ENCODE results near the gene XPO4.
"Not testable (repeated sequence)": the region's sequence is repeated elsewhere in the genome, so short reads cannot be mapped to it uniquely, and the experiment has no call there.

XPO4 gene

GRCh38 chr13:20902438-20903163, at the start of gene XPO4:
Gene XPO4, minus strand, starts transcription at chr13:20902746. Its CDS starts 8 bp downstream, at chr13:20902738.
- Histone ChIP-seq H3K36me3 (ENCODE audit: control insufficient read depth, insufficient read depth, low read length) (no peaks in the 10 kb centered on the region), H3K27me3 (replicated peaks; ENCODE audit: control insufficient read depth, insufficient read depth, low read length) (no peaks in the 10 kb centered on the region), H3K4me3 (replicated peaks; ENCODE audit: low read depth, low read length) (peak within 1 kb of the TSS; percentile 99)
- DNase-seq (ENCODE audit: extremely low read depth, insufficient read length), result peak; percentile 90
- no peak for TF ChIP-seq CTCF (IDR thresholded peaks at IDR 0.05; ENCODE audit: insufficient read depth, low read length, poor library complexity, severe bottlenecking)

- H3K36me3 ChIP-seq (ENCODE audit: control insufficient read depth, insufficient read depth, low read length); DNase-seq (ENCODE audit: extremely low read depth, insufficient read length): not testable (repeated sequence)
These were observed 45.5 kb upstream of the XPO4 start for GRCh38 chr13:20948001-20948400.

GRCh38 chr13:20945952-20946383, 43.4 kb upstream of the XPO4 start:
- H3K27me3 ChIP-seq (replicated peaks; ENCODE audit: control insufficient read depth, insufficient read depth, low read length), result no peaks in the 10 kb centered on the region
- peak; percentile 16 for DNase-seq (ENCODE audit: extremely low read depth, insufficient read length)
- no peak for TF ChIP-seq CTCF (IDR thresholded peaks at IDR 0.05; ENCODE audit: insufficient read depth, low read length, poor library complexity, severe bottlenecking)
- H3K4me3 ChIP-seq (replicated peaks; ENCODE audit: low read depth, low read length), result no peak overlapping the region
- no peaks in the 10 kb centered on the region for H3K36me3 ChIP-seq (ENCODE audit: control insufficient read depth, insufficient read depth, low read length)

More at GRCh38 chr13:20948001-20948400, 45.5 kb upstream of the XPO4 start:
- not testable (repeated sequence) for H3K4me3 ChIP-seq (replicated peaks; ENCODE audit: low read depth, low read length); H3K27me3 ChIP-seq (replicated peaks; ENCODE audit: control insufficient read depth, insufficient read depth, low read length)

GRCh38 chr13:20942938-20943559, 40.5 kb upstream of the XPO4 start:
- no peaks in the 10 kb centered on the region for H3K27me3 ChIP-seq (replicated peaks; ENCODE audit: control insufficient read depth, insufficient read depth, low read length)
- no peak overlapping the region for H3K4me3 ChIP-seq (replicated peaks; ENCODE audit: low read depth, low read length)
- no peak for TF ChIP-seq CTCF (IDR thresholded peaks at IDR 0.05; ENCODE audit: insufficient read depth, low read length, poor library complexity, severe bottlenecking)
- no peaks in the 10 kb centered on the region for H3K36me3 ChIP-seq (ENCODE audit: control insufficient read depth, insufficient read depth, low read length)
- DNase-seq (ENCODE audit: extremely low read depth, insufficient read length), result no peak

GRCh38 chr13:20940511-20940910, 38.0 kb upstream of the XPO4 start:
- not testable (repeated sequence) for DNase-seq (ENCODE audit: extremely low read depth, insufficient read length); H3K27me3 ChIP-seq (replicated peaks; ENCODE audit: control insufficient read depth, insufficient read depth, low read length); H3K36me3 ChIP-seq (ENCODE audit: control insufficient read depth, insufficient read depth, low read length); H3K4me3 ChIP-seq (replicated peaks; ENCODE audit: low read depth, low read length)

GRCh38 chr13:20940083-20940482, 37.5 kb upstream of the XPO4 start:
- DNase-seq (ENCODE audit: extremely low read depth, insufficient read length), result no peak
- no peak for TF ChIP-seq CTCF (IDR thresholded peaks at IDR 0.05; ENCODE audit: insufficient read depth, low read length, poor library complexity, severe bottlenecking)

More at GRCh38 chr13:20940083-20940482, 37.5 kb upstream of the XPO4 start:
- Histone ChIP-seq H3K36me3 (ENCODE audit: control insufficient read depth, insufficient read depth, low read length) (no peaks in the 10 kb centered on the region), H3K4me3 (replicated peaks; ENCODE audit: low read depth, low read length) (no peak overlapping the region), H3K27me3 (replicated peaks; ENCODE audit: control insufficient read depth, insufficient read depth, low read length) (no peaks in the 10 kb centered on the region)
